GM10847 (cell line): ENCODE measurements around the gene PUS10.

Source experiments
- POLR2A ChIP-seq: IDR thresholded peaks from 2 replicates; pipeline ENCODE4 v1.6.1; 2011; ENCODE audit not compliant: insufficient read length; ENCODE audit errors: extremely low read depth

Gene PUS10, protein sequence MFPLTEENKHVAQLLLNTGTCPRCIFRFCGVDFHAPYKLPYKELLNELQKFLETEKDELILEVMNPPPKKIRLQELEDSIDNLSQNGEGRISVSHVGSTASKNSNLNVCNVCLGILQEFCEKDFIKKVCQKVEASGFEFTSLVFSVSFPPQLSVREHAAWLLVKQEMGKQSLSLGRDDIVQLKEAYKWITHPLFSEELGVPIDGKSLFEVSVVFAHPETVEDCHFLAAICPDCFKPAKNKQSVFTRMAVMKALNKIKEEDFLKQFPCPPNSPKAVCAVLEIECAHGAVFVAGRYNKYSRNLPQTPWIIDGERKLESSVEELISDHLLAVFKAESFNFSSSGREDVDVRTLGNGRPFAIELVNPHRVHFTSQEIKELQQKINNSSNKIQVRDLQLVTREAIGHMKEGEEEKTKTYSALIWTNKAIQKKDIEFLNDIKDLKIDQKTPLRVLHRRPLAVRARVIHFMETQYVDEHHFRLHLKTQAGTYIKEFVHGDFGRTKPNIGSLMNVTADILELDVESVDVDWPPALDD

DNA sequence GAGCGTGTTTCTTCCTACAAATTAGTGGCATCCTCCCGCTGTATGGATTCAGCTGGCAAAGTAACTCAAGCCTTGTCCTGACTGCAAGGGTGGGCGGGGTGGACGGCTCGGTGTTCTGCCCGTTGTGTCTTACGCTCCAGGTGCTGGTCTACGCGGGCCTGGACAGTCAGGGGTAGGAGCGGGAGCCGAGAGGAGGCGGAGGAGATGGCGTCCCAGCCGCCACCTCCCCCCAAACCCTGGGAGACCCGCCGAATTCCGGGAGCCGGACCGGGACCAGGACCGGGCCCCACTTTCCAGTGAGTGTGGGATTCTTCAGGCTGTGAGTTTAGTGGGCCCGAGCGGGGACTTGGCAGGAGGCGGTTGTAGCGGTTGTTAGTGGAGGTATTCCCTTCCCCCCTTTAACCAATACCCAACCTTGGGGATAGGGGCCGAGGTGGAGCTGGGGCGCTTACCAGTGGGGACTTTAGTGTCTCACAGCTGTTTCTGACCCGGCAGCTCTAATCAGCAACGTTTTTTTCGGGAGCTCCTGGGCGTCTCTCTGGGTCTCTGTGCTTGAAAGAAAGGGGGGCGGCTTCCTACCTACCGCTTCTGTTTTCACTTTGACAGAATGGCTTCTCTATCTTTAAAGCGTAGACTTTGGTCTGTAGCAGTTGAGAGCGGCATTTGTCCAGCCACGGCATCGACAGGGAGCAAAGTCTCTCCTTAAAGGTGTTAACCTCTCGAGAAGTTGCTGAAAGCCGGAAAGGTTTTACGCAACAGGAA, at the start of gene PUS10, which contains the start of gene PEX13:
TSS of gene PUS10 (minus strand) at position 700 of the 762 bp plus-strand sequence. CDS start 6,365 bp downstream, outside the sequence.
TSS of gene PEX13 (plus strand) at position 165 of the 762 bp plus-strand sequence. CDS start at position 205, 40 bp downstream.
- TF ChIP-seq POLR2A, result peak; percentile 45

DNA sequence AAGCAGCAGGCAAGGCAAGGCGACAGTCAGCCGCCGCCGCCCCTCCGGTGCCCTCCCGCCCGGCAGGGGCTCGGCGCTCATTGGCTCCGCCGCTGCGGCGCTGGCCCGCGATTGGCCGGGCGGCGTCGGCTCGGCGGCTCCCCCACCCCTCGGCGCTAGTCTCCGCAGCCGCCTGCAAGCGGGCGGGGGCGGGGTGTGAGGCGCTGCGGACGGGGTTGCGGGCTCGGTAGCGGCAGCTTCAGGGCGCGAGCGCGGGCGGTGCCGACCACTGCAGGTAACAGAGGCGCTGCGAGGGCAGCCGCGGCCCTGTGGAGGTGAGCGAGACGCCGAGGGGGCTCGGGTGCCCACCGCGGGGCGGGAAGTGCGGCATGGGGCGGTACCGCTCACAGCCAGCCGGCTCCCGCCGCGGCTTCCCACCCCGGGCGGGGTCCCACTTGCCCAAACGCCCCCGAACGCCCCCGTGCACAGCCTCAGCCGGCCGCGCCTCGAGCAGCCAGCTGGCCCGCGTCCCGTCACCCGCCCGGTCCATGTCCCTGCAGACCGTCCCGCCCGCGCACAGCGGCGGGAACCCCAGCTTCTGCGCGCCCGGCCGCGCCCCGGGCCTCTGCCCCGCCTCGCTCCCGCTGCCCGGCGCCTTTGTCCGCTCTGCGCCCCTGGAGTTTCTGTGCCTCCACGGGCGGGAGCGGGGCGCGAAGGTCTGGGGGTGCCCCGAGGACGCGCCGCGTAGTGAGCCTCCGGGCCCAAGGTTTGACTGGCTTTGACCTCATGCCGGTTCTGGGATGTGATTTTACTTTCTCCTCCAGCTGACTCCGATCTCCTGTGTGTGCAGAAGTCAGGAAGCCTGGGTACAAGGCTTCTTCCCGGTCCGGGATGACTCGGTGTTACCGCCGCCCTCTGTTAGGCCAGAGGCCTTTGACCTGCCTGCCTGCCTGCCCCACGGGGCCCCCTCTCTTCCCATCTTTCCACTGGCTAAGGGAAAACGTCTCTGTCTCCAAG, 48.0 kb upstream of the PUS10 start, which contains the start of gene SANBR:
TSS of gene SANBR (plus strand) at position 158 of the 996 bp plus-strand sequence. CDS start 4,480 bp downstream, outside the sequence.
- peak; percentile 37 for TF ChIP-seq POLR2A

DNA sequence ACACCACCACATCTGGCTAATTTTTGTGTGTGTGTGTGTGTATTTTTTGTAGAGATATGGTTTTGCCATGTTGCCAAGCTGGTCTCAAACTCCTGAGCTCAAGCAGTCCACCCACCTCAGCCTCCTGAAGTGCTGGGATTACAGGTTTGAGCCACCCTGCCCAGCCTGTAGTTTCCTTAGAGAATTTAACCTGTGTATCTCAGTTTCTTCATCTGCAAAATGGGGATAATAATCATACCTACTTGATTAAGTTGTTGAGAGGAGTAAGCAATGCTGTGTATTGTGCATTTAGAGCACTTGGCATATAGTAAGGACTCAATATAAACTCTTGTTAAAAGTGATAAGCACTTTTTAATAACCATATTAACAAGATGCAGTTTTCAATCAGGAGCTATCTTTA, 41.3 kb upstream of the PUS10 start:
- no peak for TF ChIP-seq POLR2A

DNA sequence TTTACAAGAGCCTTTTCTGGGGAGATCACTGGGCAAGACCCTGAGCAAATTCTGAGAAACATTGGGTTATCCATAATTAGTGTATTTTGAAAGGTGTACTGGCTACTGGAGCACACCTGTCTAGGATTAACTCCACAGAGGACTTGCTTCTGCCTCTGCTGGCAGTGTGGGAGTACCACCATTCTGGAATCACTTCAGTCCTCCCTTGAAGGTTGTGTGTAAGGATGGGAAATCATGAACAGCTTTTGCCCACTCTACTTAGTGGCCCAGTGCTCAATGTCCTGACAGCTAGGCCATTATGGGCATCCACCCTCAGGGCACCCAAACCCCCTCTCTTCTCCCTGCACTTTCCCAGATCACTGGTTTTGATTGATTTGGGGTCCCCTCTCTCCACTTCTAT, 39.5 kb upstream of the PUS10 start:
- TF ChIP-seq POLR2A, result no peak

DNA sequence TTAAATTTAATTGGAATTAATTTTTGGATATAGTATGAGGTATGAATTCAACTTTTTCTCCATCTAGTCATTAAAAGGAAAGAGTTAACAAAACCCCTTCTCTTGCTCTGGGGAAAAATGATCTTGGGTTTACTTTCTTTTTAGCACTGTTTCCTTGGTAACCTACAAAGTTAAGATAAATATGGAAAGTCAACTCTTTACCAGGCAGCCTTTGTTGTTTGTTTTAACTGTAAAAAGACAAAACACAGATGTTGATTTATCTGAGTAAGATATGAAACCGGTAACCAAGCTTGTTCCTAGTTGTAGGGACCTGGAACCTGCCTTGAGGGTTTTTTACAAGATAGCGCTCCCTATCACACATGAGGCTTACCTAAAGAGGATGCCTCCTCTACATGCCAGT, 37.5 kb upstream of the PUS10 start:
- no peak for TF ChIP-seq POLR2A

GRCh38 chr2:61045999-61046398, 27.9 kb upstream of the PUS10 start:
- no peak for TF ChIP-seq POLR2A

DNA sequence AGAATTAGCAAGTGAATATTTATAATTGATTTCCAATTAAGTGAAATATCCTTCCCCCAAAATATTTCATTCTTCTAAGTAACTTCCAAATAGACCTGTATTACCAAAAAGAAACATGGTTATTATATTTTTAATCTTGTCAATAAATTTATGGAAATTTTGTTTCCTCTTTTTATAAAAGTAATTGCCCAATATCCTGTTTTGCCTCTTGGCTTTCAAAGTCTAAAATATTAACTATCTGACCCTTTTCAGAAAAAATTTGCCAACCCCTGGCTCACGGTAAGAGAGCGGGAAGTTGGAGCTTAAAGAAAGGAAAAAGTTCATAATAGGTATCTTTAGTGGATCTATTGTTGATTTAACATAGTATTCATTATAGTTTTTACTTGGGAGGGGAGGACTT, 27.2 kb upstream of the PUS10 start:
- no peak for TF ChIP-seq POLR2A

DNA sequence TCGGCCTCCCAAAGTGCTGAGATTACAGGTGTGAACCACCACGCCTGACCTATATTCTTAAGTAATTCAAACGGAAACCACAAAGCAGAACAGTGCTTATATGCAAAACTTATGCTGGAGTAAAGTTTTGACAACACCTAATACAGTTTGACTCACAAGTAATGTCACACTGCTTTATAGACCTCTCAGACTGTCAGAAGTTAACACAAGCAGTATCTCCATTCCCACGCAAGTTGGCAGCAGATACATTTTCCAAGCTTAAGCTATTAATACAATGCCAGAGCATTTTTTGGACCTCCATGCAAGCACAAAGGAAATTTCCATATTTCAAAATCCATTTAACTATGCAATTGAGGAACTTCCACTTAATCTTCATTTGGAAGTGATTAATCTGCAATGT, 26.6 kb upstream of the PUS10 start:
- no peak for TF ChIP-seq POLR2A

DNA sequence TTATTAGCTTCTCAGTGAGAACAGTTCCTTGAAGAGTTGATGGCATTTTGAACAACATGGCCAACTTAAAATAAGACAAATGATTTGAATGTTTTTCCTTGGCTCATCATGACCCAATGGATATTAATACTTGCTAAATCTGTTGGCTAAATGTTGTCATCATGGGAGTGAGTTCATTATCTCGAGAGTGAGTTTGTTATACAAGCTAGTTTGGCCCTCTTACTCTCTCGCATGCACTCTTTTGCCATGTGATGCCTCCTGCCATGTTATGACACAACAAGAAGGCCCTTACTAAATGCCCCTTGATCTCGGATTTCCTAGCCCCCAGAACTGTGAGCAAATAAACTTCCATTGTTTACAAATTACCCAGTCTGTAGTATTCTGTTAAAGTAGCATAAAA, 24.8 kb upstream of the PUS10 start:
- no peak for TF ChIP-seq POLR2A

GRCh38 chr2:61029533-61029932, 11.5 kb upstream of the PUS10 start:
- TF ChIP-seq POLR2A, result no peak

DNA sequence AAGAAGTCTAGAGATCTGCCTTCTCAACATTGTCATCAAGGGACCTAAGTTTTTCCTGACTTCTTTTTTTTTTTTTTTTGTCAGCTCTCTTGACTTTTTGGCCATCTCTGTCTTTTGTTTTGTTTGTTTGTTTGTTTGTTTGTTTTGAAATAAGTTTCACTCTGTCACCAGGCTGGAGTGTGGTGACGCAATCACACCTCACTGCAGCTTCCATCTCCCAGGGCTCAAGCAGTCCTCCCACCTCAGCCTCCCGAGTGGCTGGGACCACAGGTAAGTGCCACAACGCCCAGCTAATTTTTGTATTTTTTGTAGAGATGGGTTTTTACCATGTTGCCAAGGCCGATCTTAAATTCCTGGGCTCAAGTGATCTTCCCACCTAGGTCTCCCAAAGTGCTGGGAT, 5.6 kb upstream of the PUS10 start:
- TF ChIP-seq POLR2A, result no peak

- no peak for TF ChIP-seq POLR2A
These were observed 3.2 kb upstream of the PUS10 start for GRCh38 chr2:61021228-61021660.

- no peak for TF ChIP-seq POLR2A
These were observed 743 bp upstream of the PUS10 start for GRCh38 chr2:61018798-61019197.

DNA sequence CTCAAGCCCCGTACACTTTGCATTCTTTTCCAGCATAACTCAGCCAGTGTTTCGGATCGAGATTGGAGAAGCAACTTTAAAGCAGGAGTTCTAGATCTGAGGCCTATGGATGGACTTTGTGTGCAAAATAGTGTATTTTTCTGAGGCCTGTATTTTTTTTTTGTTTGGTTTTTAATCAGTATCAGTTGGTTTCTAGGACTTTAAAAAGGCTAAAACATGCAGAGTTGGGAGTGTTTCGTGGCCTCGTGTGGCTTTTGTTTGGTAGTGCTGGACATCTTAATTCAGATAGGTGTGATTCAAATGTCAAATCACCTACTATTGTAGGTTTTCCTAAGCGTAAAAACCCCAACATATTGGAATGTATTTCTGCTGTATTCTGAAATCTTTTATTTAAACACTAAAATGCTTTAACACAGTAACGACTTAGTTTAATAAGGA, 282 bp upstream of the PUS10 start:
- no peak for TF ChIP-seq POLR2A

- peak; percentile 50 for TF ChIP-seq POLR2A
These were observed 976 bp downstream of the PUS10 start for GRCh38 chr2:61017003-61017555.
